ENCODE data around the gene MEIS1. TPM values are rescaled to one million over a fixed set of nuclear protein-coding genes. Genes with fewer than 3 reads are reported as not detected.

Gene MEIS1
- total and polyA plus RNA-seq, 2 experiments from 2014 or later = 0.16 to 0.28 TPM

DNA sequence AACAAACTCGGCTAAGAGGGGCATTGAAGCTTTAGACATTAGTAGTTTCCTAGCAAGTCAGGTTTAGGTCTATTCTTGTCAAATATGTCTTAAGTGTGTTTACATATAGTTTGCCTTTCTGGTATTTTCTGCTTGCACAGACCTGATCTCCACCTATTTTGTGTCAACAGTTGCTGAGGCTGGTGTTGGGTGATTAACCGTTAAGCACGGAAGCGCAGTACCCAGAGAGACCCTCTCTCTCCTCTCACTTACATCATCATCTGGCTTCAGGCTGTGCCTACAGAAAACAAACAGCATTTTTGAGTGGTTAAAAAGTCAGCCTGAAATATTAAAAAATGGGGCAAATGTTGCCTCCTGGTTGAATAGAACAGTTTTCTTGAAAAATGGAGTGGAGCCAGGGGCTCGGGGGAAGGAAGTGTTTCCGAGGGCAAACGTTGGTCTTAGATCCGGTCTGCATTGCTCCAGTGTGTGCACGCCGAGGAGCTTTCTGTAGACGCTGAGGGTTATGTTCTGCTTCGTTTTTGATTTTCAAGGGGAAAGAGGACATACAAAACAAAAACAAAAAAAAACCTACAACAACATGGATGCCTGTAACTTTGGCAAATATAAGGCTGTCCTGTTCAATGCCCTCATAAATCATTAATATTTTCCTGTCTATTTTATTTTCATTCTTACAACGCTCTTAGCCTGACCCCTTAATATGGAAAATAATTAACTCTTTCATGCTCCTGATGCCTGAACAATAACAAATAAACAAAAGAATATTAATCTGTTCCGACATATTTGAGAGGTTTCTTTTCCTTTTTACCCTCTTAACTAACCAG, 120.8 kb downstream of the MEIS1 start (continued):
- TF ChIP-seq, protein P1, sequence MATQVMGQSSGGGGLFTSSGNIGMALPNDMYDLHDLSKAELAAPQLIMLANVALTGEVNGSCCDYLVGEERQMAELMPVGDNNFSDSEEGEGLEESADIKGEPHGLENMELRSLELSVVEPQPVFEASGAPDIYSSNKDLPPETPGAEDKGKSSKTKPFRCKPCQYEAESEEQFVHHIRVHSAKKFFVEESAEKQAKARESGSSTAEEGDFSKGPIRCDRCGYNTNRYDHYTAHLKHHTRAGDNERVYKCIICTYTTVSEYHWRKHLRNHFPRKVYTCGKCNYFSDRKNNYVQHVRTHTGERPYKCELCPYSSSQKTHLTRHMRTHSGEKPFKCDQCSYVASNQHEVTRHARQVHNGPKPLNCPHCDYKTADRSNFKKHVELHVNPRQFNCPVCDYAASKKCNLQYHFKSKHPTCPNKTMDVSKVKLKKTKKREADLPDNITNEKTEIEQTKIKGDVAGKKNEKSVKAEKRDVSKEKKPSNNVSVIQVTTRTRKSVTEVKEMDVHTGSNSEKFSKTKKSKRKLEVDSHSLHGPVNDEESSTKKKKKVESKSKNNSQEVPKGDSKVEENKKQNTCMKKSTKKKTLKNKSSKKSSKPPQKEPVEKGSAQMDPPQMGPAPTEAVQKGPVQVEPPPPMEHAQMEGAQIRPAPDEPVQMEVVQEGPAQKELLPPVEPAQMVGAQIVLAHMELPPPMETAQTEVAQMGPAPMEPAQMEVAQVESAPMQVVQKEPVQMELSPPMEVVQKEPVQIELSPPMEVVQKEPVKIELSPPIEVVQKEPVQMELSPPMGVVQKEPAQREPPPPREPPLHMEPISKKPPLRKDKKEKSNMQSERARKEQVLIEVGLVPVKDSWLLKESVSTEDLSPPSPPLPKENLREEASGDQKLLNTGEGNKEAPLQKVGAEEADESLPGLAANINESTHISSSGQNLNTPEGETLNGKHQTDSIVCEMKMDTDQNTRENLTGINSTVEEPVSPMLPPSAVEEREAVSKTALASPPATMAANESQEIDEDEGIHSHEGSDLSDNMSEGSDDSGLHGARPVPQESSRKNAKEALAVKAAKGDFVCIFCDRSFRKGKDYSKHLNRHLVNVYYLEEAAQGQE (IDR thresholded peaks at IDR 0.05; ENCODE audit: unreplicated experiment) = no peak

- Histone ChIP-seq H3F3A (replicated peaks; ENCODE audit: low read depth) (no peaks in the 10 kb centered on the region), H3K36me3 (ENCODE audit: insufficient read depth) (no peaks in the 10 kb centered on the region), H4K20me1 (replicated peaks; ENCODE audit: insufficient read depth) (no peaks in the 10 kb centered on the region), H3K27me3 (ENCODE audit: insufficient read depth) (no peaks in the 10 kb centered on the region), H3K4me2 (no peak overlapping the region), H3K27ac (ENCODE audit: low read depth) (no peak overlapping the region), H3K4me3 (no peak overlapping the region), H2AFZ (no peak overlapping the region), H3K79me2 (replicated peaks; ENCODE audit: insufficient read depth) (no peaks in the 10 kb centered on the region), H3K9me2 (ENCODE audit: insufficient read depth) (no peaks in the 10 kb centered on the region), H3K4me1 (ENCODE audit: insufficient read depth) (peaks cover 13% of the 10 kb centered on the region)
- H3K27ac Mint-ChIP-seq = no peak overlapping the region
- no peaks in the 10 kb centered on the region for H3K36me3 Mint-ChIP-seq (ENCODE audit: low read depth)
- ATAC-seq (no peak), DNase-seq (ENCODE audit: low spot score) (no peak)
- no peaks in the 10 kb centered on the region for H3K27me3 Mint-ChIP-seq (ENCODE audit: insufficient read depth, low read depth, poor library complexity)
- no peak overlapping the region for H3K4me3 Mint-ChIP-seq
- peaks cover 21% of the 10 kb centered on the region for H3K4me1 Mint-ChIP-seq
- no peaks in the 10 kb centered on the region for H3K9me3 Mint-ChIP-seq
- TF ChIP-seq ZNF462 (CRISPR knock-in tag; IDR thresholded peaks at IDR 0.05) (no peak), ETS1 (IDR thresholded peaks at IDR 0.05) (no peak), STAT1 (IDR thresholded peaks at IDR 0.05; ENCODE audit: unreplicated experiment) (no peak), ZNF331 (CRISPR knock-in tag; IDR thresholded peaks at IDR 0.05; ENCODE audit: low read depth) (no peak), ZNF114 (CRISPR knock-in tag; IDR thresholded peaks at IDR 0.05) (no peak), NANOG (IDR thresholded peaks at IDR 0.05; ENCODE audit: borderline replicate concordance) (no peak), POLR2AphosphoS5 (IDR thresholded peaks at IDR 0.05; ENCODE audit: low read depth) (no peak), CTCF (conservative IDR thresholded peaks at IDR 0.05; ENCODE audit: low read depth in 2 of 2) (no peak)
Measured at GRCh38 chr2:66559672-66560071, 124.7 kb downstream of the MEIS1 start.
